Thyroid gland (tissue), 4 donors: ENCODE measurements around the gene PRKCZ. TPM values are rescaled to one million over a fixed set of nuclear protein-coding genes. Genes with fewer than 3 reads are reported as not detected.

Experiments used
- DNase-seq, 2 donors: peaks; one replicate each; pipeline ENCODE4 v3.0.0-alpha.2; 2019
- H3K27ac ChIP-seq, 3 donors: fragments of 200-600 bp; sonication (generic); 1 replicate in 2 of 3; 2 replicates in 1 of 3; pipeline ENCODE4 v1.5.1; 2016 to 2019; ENCODE audit warnings: mild to moderate bottlenecking in 1 of 3, moderate library complexity in 1 of 3
- H3K27me3 ChIP-seq: fragments of 200-600 bp; sonication (generic); one replicate; pipeline ENCODE4 v1.5.1; 2019
- H3K36me3 ChIP-seq, 2 donors: fragments of 200-600 bp; sonication (generic); one replicate each; pipeline ENCODE4 v1.5.1; 2016 to 2019
- H3K4me1 ChIP-seq, 2 donors: fragments of 200-600 bp; sonication (generic); one replicate each; pipeline ENCODE4 v1.5.1; 2017 to 2019
- H3K4me3 ChIP-seq, 3 donors: fragments of 200-600 bp; sonication (generic); replicated peaks in 1 of 3; 1 replicate in 2 of 3; 2 replicates in 1 of 3; pipeline ENCODE4 v1.5.1; 2016; ENCODE audit warnings: mild to moderate bottlenecking in 1 of 3
- H3K9me3 ChIP-seq: fragments of 200-600 bp; sonication (generic); one replicate; pipeline ENCODE4 v1.5.1; 2017
- POLR2A ChIP-seq, 2 donors: fragments of 450-650 bp; IDR thresholded peaks; one replicate each; pipeline ENCODE4 v1.6.1; 2017; ENCODE audit warnings: antibody characterized with exemption in 2 of 2, mild to moderate bottlenecking in 2 of 2, moderate library complexity in 1 of 2
- WGBS, 2 donors: methylation state at CpG; one replicate each; pipeline ENCODE4 v1.1.5; 2017; 5-methylcytosine and 5-hydroxymethylcytosine counted together
- intact Hi-C: fragments of 100-400 bp; cut with DNase I; formaldehyde crosslinking; loops from one replicate; pipeline ENCODE4 v1.15.1; 2023
- total RNA-seq, 4 donors: library from RNA; depleted of rRNA; stranded (reverse); fragments of >200 nt; gene quantifications; one replicate each; pipeline ENCODE4 v1.2.3, GENCODE V29; 2016
- TF ChIP-seq, protein P1 (sequence below), 6 experiments: fragments of 200-600 bp in 3 of 6; fragments of 450-650 bp in 3 of 6; sonication (generic) in 3 of 6; IDR thresholded peaks; one replicate each; pipeline ENCODE4 v1.5.1; 2016 to 2019; ENCODE audit warnings: antibody characterized with exemption in 6 of 6, mild to moderate bottlenecking in 2 of 6, inconsistent platforms in 1 of 6, moderate library complexity in 1 of 6

The PRKCZ gene
- total RNA-seq, 4 donors from 2014 or later, result 33.6 to 53.0 (median 44.3) TPM

- peak; percentile 89 to 92 for DNase-seq
- intact Hi-C loops, result no loop called here
- peaks cover 50 to 54% of the 10 kb centered on the region in 2 donors for H3K4me1 ChIP-seq
Observed at GRCh38 chr1:2229037-2229864, 179.0 kb downstream of the PRKCZ start.

GRCh38 chr1:2229911-2230731, 179.9 kb downstream of the PRKCZ start:
- TF ChIP-seq, protein P1, sequence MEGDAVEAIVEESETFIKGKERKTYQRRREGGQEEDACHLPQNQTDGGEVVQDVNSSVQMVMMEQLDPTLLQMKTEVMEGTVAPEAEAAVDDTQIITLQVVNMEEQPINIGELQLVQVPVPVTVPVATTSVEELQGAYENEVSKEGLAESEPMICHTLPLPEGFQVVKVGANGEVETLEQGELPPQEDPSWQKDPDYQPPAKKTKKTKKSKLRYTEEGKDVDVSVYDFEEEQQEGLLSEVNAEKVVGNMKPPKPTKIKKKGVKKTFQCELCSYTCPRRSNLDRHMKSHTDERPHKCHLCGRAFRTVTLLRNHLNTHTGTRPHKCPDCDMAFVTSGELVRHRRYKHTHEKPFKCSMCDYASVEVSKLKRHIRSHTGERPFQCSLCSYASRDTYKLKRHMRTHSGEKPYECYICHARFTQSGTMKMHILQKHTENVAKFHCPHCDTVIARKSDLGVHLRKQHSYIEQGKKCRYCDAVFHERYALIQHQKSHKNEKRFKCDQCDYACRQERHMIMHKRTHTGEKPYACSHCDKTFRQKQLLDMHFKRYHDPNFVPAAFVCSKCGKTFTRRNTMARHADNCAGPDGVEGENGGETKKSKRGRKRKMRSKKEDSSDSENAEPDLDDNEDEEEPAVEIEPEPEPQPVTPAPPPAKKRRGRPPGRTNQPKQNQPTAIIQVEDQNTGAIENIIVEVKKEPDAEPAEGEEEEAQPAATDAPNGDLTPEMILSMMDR (IDR thresholded peaks at IDR 0.05), result no peak
- no peak for TF ChIP-seq POLR2A (IDR thresholded peaks at IDR 0.05)
- H3K36me3 ChIP-seq, result no peaks in the 10 kb centered on the region
- H3K9me3 ChIP-seq, result no peaks in the 10 kb centered on the region
- H3K27me3 ChIP-seq, result no peaks in the 10 kb centered on the region
- peak overlapping the region; percentile 78 to 90 (median 86) for H3K27ac ChIP-seq
- peak overlapping the region in 2 of 3 donors; percentile 28 to 54 for H3K4me3 ChIP-seq
- DNase-seq, result peak; percentile 47
- WGBS, 2 donors, result 18 to 23% methylated on average over 21 to 28 of the region's 32 CpGs
- H3K4me1 ChIP-seq, result peaks cover 59 to 63% of the 10 kb centered on the region in 2 donors
- intact Hi-C loops, result loop anchor here (5.0 kb wide), 1 partner anchor 87 kb away; no protein-coding TSS in a partner anchor

More at GRCh38 chr1:2229037-2229864, 179.0 kb downstream of the PRKCZ start:
- no peaks in the 10 kb centered on the region for H3K36me3 ChIP-seq
- H3K4me3 ChIP-seq, result peak overlapping the region; percentile 15 to 54 (median 28)
- WGBS, 2 donors, result 0 to 40% methylated on average over 2 to 21 of the region's 77 CpGs
- TF ChIP-seq, protein P1 (IDR thresholded peaks at IDR 0.05), result peak in 1 of 6 experiments; percentile 8
- TF ChIP-seq POLR2A (IDR thresholded peaks at IDR 0.05), result no peak
- no peaks in the 10 kb centered on the region for H3K27me3 ChIP-seq
- no peaks in the 10 kb centered on the region for H3K9me3 ChIP-seq
- peak overlapping the region; percentile 78 to 90 (median 86) for H3K27ac ChIP-seq

DNA sequence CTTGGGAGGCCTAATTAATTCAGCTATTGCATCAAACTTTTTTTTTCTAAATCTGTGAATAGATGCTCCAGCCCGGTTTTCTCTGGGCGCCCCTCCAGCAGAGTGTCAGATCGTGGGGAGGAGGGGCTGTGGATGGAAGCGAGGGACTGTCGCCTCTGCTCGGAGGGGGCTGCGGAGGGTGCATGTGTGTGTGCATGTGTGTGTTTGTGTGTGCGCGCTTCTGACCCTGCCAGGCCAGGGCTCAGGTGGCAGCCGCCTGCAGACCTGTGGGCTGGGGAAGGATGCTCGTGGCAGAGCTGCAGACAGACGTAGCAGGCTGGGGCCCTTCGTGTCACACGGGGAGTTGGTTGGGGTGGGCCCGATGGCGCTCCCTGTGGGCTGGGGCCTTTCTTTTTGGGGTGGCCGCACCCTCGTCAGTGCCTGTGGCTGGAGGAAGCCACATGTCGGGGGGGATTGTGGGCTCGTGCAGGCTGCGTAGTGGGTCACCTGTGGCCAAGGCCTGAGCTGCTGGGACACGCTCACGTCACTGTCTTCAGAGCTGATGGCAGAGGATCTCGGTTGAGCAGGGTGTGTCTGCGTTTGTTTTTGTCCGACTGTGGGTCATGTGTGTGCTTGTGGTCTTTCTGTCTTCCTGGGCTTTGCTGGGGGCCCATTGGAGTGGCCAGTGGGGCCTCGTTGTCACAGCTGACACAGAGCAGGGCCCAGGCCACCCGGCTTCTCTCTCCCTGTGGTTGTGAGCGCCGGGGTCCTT, 180.7 kb downstream of the PRKCZ start:
- DNase-seq, result no peak
- H3K4me3 ChIP-seq, result peak overlapping the region in 2 of 3 donors; percentile 23 to 54
- 17 to 18% methylated on average over 13 to 24 of the region's 30 CpGs for whole genome bisulfite sequencing, 2 donors
- peak overlapping the region; percentile 78 to 90 (median 86) for H3K27ac ChIP-seq
- no peaks in the 10 kb centered on the region for H3K36me3 ChIP-seq
- H3K9me3 ChIP-seq, result no peaks in the 10 kb centered on the region
- peaks cover 67 to 71% of the 10 kb centered on the region in 2 donors for H3K4me1 ChIP-seq
- no peak for TF ChIP-seq POLR2A (IDR thresholded peaks at IDR 0.05)
- TF ChIP-seq, protein P1 (IDR thresholded peaks at IDR 0.05), result no peak
- no peaks in the 10 kb centered on the region for H3K27me3 ChIP-seq
- intact Hi-C loops, result loop anchor here (5.0 kb wide), 1 partner anchor 86 kb away; no protein-coding TSS in a partner anchor

DNA sequence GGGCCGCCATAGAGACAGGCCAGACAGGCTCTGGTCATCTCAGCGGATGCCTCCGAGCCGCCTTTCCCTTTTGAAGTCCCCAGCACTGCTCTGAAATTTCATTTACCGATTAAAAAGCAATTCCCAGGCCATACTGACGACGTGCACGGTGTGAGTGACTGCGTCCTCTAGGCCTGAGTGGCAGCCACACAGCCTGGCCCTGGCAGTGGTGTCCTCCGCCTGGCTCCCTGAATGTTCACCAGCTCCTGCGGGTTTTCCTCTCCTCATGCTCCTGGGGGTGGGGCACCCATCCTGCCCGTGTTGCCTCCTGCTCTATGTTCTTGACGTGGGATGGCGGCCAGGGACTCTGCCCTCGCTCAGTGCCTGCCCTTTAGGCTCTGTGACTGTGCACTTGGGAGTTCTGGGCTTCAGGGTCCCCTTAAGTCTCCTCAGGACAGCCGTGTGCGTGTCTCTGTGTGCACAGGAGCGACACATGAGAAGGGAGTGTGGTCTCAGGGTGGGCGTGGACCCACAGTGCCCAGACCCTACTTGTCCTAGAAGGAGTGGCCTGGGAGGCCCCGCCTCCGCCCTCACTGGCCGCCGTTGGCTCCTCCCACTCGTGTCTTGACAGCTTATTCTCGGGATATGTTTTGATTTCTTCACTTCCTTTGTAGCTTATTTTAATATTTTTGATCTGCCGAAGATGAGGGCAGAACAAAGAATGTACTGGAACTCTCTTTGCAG, 181.5 kb downstream of the PRKCZ start:
- Histone ChIP-seq H3K9me3 (no peaks in the 10 kb centered on the region), H3K4me1 (peaks cover 73 to 74% of the 10 kb centered on the region in 2 donors), H3K4me3 (peak overlapping the region in 2 of 3 donors; percentile 23 to 54), H3K27me3 (no peaks in the 10 kb centered on the region), H3K27ac (peak overlapping the region; percentile 78 to 90 (median 86)), H3K36me3 (no peaks in the 10 kb centered on the region)
- DNase-seq, result peak; percentile 75 to 76
- WGBS, 2 donors, result 24 to 25% methylated on average over 16 to 26 of the region's 26 CpGs
- intact Hi-C loops, result loop anchor here (5.0 kb wide), 1 partner anchor 86 kb away; no protein-coding TSS in a partner anchor
- peak in 1 of 2 donors; percentile 37 for TF ChIP-seq POLR2A (IDR thresholded peaks at IDR 0.05)
- TF ChIP-seq, protein P1 (IDR thresholded peaks at IDR 0.05), result no peak
